Activated T-helper 1 cell treated with anti-CD3 and anti-CD28 coated beads, Interleukin-2, amount 50 U/mL, for 16 hours (primary cell): ENCODE data around the gene SEPTIN5.
"Not testable (repeated sequence)": the region's sequence is repeated elsewhere in the genome, so short reads cannot be mapped to it uniquely, and the experiment has no call there.

Experiments
- DNase-seq, 2 donors: peaks; one replicate each; pipeline ENCODE4 v3.0.0-alpha.2; 2020; ENCODE audit warnings: low read depth in 1 of 2, low spot score in 1 of 2

SEPTIN5 gene

GRCh38 chr22:19714312-19715187, at the start of gene SEPTIN5:
Gene SEPTIN5, plus strand, starts transcription at chr22:19714503. Its CDS starts 86 bp downstream, at chr22:19714589.
- DNase-seq: no peak

- DNase-seq: no peak
These were observed 49.1 kb upstream of the SEPTIN5 start for GRCh38 chr22:19664951-19665783.

DNA sequence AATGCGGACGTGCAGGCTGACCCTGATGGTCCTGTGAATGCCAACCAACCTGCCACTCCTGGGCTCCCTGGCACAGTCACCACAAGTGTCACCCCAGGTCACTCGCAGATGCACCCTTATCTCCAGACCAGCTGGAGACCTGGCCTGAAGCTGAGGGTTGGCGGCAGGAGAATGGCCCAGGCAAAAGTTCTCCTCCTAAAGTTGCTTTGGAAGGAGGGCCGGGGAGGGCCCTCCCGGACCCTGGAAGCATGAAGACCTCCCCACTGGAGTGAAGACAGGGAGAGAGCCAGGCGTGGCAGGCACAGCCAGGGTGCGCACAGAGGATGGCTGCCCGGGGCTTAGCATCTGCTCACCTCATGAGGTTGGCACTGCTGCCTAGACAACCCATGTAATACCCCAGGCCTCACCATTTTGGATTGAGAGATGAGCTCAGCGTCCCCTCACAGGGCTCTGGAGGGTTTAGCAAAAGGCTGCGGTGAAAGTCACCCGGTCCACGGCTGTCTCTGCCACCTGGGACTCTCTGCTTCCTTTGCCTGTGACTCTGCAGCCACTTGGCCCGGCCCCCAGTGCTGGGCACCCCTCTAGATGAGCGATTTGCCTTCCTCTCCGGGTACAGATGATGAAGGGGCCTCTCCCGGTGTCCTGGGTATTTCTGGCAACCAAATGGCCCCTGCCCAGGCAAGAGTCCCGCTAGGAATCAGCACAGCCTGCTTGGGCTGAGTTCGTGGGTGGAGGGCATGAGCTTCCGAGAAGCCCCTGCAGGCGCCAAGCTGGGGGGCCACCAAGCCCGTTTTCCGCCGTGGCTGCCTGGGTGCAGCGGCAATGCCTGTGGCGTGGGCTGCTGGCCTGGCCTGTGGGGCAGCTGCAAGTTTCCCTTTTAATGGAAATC, 48.3 kb upstream of the SEPTIN5 start:
- DNase-seq: no peak

GRCh38 chr22:19666673-19667593, 47.4 kb upstream of the SEPTIN5 start:
- DNase-seq: no peak

- no peak for DNase-seq
These were observed 46.2 kb upstream of the SEPTIN5 start for GRCh38 chr22:19667872-19668740.

DNA sequence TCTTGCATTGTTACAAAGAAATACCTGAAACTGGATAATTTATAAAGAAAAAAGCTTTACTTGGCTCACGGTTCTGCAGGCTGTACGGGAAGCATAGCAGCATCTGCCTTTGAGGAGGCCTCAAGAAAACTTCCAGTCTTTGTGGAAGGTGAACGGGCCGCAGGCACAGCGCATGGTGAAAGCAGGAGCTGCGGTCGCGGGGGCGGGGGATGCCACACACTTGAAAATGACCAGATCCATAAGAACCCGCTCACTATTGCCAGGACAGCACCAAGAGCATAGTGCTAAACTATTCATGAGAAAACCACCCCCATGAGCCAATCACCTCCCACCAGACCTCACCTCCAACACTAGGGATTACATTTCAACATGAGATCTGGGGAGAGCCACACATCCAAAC, 45.6 kb upstream of the SEPTIN5 start:
- no peak for DNase-seq

DNA sequence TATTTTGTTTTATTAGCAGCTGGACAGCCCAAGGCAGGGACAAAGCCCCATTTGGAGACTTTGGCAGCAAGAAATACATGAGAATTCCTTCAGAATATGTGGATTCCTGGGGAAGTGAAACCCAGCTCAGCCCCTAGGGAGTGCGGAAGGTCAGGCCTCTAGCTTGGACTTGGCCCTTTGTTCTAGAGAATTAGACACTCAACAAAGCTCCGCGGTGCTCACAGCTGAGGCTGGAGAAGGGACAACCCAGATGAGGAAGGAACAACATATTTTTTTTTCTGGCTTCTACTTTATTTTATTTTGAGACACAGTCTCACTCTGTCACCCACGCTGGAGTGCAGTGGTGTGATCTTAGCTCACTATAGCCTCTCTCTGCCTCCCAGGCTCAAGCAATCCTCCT, 44.7 kb upstream of the SEPTIN5 start:
- no peak for DNase-seq

- no peak for DNase-seq
These were observed 43.0 kb upstream of the SEPTIN5 start for GRCh38 chr22:19671316-19671715.

DNA sequence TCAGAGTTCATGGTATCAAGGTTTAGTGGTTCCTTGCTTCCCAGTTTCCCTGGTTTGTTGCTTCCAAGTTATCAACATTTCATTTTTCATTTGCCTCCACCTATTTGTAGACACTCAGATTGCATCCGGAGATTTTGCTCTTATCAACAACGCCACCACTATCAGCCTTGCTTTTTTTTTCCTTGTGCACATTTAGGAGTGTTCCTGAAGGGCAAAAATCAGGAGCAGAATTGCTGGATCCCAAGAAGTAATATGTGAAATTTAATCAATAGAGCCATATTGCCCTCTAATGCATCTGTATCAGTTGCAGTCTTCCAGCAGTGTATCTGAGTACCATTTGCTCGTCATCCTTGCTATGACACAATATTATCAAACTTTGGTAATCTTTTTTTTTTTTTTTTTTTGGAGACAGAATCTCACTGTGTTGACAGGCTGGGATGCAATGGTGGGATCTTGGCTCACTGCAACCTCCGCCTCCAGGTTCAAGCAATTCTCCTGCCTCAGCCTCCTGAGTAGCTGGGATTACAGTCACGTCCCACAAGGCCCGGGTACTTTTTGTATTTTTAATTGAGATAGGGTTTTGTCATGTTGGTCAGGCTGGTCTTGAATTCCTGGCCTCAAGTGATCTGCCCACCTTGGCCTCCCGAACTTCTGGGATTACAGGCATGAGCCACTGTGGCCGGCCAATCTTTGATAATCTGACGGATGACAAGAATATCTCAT, 42.1 kb upstream of the SEPTIN5 start:
- no peak for DNase-seq

DNA sequence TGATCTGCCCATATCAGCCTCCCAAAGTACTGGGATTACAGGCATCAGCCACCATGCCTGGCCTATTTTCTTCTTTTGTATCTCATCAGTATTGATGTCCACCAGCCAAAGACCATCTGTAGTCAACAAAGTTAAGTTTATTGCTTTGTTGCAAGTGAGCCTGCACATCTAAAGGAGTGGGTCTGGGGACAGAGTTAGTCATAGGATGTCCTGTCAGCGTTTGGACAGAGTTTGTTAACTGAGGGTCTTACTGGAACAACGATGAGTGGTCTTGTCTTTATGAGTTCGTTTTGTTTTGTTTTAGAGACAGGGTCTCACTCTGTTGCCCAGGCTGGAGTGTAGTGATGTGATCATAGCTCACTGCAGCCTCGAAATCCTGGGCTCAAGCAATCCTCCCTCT, 40.6 kb upstream of the SEPTIN5 start:
- no peak for DNase-seq

DNA sequence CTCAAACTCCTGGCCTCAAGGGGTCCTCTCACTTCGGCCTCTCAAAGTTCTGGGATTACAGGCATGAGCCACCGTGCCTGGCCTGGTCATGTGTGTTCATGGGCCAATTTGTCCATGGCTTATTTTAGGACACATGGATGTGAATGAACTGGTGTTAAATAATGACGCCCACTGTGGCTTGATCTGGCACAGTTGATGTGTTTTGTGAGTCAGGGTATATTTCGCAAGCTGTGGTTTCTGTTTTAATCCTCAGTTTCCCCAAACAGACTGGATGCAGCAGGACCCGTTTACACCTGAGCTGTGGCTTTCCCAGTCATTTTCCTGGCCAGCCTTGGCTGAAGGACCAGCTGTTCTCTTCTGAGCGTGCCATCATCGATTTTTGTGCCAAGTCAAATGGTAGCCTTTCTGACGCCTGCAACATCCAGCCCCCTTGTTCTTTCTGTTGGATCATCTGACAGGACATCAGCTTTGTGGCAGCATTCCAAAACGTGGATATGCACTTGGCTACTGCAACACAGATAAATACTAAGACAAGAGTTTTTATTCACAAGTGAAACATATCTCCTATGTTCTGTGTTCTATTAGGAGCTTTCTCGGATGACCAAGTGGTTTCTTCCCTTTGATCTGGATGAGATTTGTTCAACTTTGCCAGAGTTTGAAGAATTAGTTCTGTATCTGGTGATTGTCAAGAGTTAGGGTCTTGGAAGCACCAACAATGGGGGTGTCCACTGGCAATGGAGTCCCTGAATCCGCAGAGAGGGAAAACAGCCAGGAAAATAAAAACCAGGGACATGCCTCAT, 40.0 kb upstream of the SEPTIN5 start:
- DNase-seq: no peak

GRCh38 chr22:19674929-19675253, 39.4 kb upstream of the SEPTIN5 start:
- no peak for DNase-seq

DNA sequence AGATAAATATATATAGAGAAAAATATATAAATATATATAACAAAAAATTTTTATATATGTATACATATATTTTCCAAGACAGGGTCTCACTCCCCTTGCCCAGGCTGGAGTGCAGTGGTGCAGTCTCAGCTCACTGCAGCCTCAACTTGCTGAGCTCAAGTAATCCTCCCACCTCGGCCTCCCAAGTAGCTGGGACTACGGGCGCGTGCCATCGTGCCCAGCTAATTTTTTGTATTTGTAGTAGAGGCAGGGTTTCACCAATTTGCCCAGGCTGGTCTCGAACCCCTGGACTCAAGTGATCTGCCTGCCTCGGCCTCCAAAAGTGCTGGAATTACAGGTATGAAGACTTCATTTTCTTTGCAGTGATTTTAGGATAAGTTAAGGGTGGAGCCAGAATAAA, 38.9 kb upstream of the SEPTIN5 start:
- no peak for DNase-seq

DNA sequence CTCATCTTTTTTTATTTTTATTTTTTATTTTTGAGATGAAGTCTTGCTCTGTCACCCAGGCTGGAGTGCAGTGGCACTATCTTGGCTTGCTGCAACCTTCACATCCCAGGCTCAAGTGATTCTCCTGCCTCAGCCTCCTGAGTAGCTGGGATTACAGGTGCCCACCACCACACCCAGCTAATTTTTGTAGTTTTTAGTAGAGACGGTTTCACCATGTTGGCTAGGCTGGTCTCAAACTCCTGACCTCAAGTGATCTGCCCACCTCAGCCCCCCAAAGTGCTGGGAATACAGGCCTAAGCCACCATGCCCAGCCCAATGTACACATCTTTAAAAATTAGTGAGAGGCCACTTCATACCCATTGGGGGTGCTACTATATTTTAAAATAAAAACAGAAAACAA, 37.9 kb upstream of the SEPTIN5 start:
- not testable (repeated sequence) for DNase-seq

- DNase-seq: no peak
These were observed 35.3 kb upstream of the SEPTIN5 start for GRCh38 chr22:19678949-19679521.

DNA sequence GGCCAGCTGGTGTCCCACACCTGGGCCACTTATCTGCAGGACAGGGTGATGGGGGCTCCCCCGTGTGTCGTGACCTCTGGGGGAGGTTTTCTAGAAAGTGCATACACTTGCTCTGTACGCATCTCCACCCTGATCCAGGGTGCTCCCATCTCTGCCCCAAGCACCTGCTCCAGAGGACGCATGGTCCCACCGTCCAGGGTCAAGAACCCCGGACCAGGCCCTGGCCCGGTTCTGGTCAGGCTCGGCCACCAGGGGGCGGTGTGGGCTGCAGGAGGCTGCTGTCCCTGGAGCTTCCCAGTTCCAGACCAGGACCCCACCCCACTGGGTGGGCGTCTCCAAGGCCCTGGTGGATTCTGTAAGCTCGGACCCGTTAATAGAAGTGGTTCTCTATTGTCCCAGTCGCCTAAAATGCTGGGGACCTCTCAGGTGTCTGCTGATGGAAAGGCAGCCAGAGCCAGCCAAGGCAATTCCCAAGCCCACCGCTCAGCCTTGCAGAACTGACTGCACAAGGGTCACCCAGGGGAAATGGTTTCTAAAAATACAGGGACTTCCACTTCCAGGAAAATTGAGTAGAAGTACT, 34.7 kb upstream of the SEPTIN5 start:
- DNase-seq: peak; percentile 13 to 28

GRCh38 chr22:19680287-19680881, 33.9 kb upstream of the SEPTIN5 start:
- no peak for DNase-seq
